HG02943 (cell line): Measurements from ENCODE around the gene SPPL2A.

Experiments
- ATAC-seq: cut with Tn5 transposase; IDR thresholded peaks from one replicate; pipeline ENCODE4 v1.9.1; 2021; ENCODE audit warnings: mild to moderate bottlenecking, low read depth, moderate library complexity; ENCODE audit not compliant: unreplicated experiment

SPPL2A gene

GRCh38 chr15:50774450-50774849, 8.9 kb upstream of the SPPL2A start:
- no peak for ATAC-seq

- ATAC-seq = no peak
Measured at GRCh38 chr15:50773389-50773788, 7.9 kb upstream of the SPPL2A start.

DNA sequence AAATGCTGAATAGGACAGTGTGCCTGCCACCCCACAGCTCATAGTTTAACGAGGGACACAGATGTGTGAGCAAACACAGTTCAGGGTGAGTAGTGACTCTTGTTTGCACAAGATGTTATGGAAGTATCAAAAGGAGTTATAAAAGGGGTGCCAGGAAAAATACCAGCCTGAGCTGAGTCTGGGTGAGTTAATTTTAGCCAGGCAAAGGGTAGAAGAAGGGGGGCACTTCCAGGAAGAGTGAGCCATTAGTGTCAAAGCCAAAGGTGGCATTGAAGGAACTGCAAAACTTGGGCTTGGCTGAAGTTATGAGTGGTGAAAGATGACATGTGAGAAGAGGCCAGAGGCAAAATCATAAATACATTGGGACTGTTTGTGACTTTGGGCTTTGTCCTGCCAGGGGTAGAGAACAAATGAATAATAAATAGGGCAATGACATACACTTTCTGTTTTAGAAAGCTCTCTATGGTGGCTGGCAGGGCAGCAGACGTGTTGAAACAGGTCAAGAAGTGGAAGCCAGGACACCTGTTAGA, 1.9 kb upstream of the SPPL2A start:
- ATAC-seq = no peak

DNA sequence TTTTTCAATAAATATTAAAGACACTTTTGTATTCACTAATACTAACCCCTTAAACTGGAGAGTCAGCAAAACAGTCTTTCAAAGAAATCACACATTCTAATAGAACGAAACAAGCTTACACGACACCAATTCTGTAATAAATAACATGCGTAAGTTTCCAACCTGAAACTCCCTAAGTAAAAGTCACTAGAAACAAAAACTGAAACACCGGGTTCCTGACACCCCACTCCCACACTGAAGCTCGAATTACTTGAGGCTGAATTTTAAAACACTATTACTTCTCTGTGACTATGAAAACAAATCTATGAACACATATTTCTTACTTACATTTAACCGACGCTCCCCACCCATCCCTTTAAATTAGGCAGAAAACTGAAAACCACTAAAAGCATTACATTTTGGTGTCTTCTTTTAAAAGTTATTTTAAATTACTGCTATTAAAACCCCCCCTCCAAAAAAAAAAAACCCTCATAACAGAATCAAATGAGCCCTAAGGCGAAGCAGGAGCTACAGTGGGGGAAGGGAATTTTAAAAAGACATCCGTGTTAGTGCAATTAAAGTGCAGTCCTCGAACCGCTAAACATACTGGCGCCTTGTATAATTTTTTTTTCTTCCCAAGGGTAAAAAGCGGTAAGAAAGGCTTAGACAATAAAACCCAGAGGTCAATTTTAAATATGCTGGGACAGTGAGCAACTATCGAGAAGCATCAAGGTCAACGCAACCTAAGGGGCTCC, 878 bp downstream of the SPPL2A start:
- ATAC-seq = no peak

DNA sequence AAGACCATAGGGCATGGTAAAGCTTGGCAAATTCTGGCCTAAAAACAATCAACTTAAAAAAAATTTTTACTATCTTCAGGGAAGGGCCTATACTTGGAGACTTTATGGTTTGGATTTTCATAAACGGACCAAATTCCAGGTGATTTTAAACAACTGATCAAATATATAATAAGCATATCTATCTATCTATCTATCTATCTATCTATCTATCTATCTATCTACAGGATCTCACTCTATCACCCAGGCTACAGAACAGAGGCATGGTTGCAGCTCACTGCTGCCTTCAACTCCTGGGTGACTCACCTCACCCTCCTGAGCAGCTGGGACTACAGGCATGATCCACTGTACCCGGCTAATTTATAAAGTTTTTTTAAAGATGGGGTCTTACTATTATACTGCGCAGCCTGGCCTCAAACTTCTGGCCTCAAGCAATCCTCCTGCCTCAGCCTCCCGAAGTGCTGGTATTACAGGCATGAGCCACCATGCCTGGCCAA, 6.7 kb downstream of the SPPL2A start:
- no peak for ATAC-seq

GRCh38 chr15:50753463-50753862, 12.0 kb downstream of the SPPL2A start:
- no peak for ATAC-seq

GRCh38 chr15:50751394-50751793, 14.1 kb downstream of the SPPL2A start:
- no peak for ATAC-seq

DNA sequence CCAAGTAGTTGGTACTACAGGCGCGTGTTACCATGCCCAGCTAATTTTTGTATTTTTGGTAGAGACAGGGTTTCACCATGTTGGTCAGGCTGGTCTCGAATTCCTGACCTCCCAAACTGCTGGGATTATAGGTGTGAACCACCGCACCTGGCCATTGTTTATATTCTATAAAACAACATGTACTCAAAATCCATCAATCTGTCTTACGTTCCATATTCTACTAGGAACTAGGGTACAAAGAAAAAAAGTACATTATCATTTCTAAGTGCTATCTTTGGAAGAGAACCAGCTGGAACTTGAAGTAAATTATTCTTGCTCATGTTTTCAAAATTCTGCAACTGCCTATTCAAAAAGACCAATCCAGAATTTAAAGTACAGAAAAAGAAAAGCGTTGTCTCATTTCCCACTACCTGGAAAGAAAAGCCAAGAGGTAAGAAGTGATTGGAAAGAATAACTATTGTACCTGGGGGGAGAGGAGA, 15.2 kb downstream of the SPPL2A start:
- no peak for ATAC-seq

DNA sequence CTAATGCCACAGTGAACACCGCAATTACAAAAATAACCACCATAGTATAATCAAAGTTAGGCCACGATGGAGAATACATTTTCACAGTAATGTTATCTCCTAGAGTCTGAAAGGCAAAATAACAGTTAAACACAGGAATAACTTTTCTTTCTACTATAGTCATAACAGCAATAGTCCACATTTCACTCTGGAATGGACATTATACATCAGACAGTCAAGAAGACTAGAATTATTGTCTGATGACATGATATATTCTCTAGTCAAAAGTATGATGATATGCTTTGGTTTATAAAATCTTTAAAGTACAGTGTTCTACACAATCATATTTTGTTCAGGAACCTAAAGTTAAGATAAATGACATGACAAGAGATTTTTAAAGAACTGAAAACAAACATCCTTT, 18.0 kb downstream of the SPPL2A start:
- ATAC-seq = no peak

GRCh38 chr15:50744601-50745000, 20.9 kb downstream of the SPPL2A start:
- ATAC-seq = no peak

- no peak for ATAC-seq
Measured at GRCh38 chr15:50740955-50741354, 24.6 kb downstream of the SPPL2A start.

DNA sequence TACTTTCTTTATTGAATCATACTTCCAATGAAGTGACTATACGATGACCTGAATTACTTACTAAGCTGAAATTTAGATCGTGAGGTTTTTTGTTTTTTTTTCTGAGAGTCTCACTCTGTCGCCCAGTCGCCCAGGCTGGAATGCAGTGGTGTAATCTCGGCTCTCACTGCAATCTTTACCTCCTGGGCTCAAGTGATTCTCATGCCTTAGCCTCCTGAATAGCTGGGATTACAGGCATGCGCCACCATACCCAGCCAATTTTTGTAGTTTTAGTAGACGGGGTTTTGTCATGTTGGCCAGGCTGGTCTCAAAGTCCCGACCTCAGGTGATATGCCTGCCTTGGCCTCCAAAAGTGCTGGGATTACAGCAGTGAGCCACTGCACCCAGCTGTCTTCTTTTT, 28.7 kb downstream of the SPPL2A start:
- ATAC-seq = no peak

DNA sequence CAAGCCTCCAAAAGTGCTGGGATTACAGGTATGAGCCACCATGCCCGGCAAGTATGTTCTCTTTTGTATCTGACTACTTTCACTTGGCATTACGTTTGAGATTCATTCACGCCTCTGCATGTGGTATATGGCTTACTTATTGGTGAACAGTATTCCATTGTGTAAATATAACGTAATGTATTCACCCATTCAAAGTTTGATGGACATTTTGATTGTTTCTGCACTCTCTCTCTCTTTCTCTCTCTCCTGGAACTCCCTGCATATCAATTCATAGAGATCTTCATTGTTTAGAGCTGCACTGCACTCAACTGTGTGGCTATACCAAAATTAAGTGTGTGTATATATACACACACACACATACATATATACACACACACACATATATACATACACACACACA, 30.4 kb downstream of the SPPL2A start:
- no peak for ATAC-seq

DNA sequence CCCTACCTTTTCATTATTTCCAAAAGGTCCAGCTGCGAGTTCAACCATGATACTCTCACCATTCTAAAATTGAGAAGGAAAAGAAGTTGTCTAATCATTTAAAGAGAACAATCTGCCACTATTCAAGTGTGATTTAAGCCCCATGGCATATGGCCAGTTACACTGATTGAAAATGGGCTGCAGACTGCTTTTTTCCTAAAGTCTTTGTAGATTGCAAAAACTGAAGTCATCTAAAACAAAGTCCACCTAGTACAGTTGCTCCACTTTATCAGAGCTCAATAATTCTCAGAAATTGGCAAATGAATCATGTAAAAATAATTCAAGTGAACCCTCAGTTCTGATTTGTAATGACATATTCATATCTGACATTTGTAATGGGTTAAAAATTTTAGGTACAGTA, 39.2 kb downstream of the SPPL2A start:
- ATAC-seq = no peak

DNA sequence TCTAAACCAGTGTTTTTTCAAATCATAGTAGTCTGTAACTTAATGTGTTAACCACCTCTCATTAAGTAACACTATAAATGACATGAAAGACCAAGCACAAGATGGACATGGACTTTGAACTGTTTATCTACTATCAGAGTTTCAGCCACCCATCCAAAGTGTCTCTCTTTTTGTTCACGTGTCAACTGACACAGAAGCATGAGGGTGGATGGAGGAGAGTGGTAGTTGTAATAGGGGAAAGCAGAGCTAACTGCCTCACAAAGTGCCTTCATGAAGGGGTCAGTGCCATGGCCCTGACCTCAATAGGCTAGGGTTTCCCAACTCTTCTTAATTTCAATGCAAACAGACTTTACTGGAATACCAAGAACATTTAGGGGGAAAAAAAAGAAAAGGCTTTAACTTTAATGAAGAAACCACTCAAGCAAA, 46.8 kb downstream of the SPPL2A start:
- no peak for ATAC-seq

DNA sequence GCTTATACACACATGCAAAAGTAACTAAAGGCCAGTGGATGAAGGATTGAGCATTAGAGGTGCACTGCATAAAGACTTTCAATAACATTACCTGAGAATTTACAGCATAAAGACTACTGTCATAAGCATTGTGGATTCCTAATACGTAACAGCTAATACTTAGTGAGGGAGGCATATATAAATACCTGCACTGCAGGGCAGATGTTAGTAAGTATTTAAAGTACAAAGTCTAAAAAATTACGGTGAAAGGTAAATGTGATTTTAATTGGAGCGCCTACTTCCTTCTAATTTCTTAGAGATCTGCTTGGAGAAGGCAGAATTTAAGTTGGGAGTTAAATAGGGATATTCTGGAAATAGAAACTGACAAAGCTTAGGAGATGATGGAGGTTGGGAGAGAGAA, 53.5 kb downstream of the SPPL2A start:
- ATAC-seq = no peak

- ATAC-seq = no peak
Measured at GRCh38 chr15:50710585-50710984, 54.9 kb downstream of the SPPL2A start.

DNA sequence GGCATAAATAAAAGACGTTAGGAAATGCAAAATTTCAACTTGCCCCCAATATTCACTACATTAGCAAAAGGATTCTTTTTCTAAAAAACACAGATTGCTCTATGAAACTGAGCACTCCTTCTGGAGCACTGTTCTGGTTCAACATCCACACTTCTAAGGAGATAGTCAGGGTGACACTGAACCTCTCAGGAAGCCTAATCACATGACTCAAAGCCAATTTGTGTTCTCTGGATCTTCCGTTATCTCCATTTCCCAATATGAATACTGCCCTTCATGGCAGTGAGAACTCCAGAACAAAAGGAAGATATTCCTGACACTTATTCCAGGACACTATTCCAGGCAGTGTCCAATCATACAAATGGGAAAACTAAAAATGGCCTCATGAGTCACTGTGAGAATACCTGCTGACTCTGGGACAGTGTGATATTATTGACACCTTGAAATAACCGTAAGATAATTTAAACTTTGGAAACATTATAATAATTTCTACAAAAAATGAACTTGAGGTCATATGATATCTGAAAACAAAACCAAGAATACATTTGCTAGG, 57.6 kb downstream of the SPPL2A start:
- ATAC-seq = no peak

DNA sequence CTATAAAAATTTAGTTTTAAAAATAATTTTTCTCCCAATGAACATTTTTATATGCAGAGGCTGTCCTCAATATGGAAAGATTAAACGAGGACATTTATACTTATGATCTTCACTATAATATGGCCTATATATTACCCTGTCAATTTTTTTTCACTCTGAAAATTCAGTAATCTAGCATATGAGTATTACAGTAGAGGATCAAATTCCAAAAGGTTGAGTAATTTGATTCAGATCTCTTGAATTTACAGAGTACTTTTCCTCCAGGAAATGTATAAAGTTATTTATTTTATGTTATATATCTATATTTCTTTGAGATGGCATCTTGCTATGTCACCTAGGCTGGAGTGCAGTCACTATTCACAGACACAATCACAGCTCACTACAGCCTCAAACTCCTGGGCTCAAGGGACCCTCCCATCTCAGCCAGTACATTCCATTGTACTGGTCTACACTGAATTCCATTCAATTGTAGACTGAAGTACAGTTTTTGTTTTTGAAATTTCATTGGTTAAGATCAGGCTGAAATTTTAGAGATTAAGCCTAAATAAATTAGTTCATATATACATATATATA, 62.7 kb downstream of the SPPL2A start:
- ATAC-seq = no peak

DNA sequence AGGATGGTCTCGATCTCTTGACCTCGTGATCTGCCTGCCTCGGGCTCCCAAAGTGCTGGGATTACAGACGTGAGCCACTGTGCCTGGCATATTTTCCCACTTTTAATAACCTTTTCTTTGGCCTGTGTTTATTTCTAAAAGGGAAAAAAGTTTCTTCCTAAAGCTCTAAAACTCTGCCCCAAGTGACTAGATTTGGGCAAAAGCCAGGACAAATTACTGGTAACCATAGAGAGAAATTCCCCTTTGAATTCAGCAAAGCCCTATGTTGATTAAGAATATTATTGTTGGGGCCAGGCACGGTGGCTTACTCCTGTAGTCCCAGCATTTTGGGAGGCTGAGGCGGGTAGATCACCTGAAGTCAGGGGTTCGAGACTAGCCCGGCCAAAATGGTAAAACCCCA, 67.4 kb downstream of the SPPL2A start:
- ATAC-seq = no peak

- no peak for ATAC-seq
Measured at GRCh38 chr15:50697109-50697797, 68.3 kb downstream of the SPPL2A start.
